B cell (primary cell): Measurements from ENCODE around the gene MEGF11. TPM values are rescaled to one million over a fixed set of nuclear protein-coding genes. Genes with fewer than 3 reads are reported as not detected.

Experiments used
- ATAC-seq: fragments of 200-7000 bp; cut with Tn5 transposase; one replicate; pipeline ENCODE4 v1.10.0; 2021; ENCODE audit warnings: low read depth, mild to moderate bottlenecking, moderate number of reproducible peaks, moderate library complexity
- CTCF ChIA-PET: fragments of 350-600 bp; sonication (Branson Sonifier 250); formaldehyde crosslinking; loops from one replicate; lab custom pipeline; 2021; ENCODE audit warnings: antibody characterized with exemption, inconsistent platforms; lab: Charles Lee
- POLR2A ChIA-PET: fragments of 350-600 bp; sonication (Branson Sonifier 250); formaldehyde crosslinking; loops from one replicate; lab custom pipeline; 2021; ENCODE audit warnings: antibody characterized with exemption; lab: Charles Lee
- DNase-seq: peaks from one replicate; pipeline ENCODE4 v3.0.0; 2013
- H2AFZ ChIP-seq: 2 replicates; pipeline ENCODE4 v1.6.1; 2012; ENCODE audit warnings: mild to moderate bottlenecking, low read depth, low read length; ENCODE audit not compliant: insufficient read depth, poor library complexity, severe bottlenecking
- H3K27ac ChIP-seq, 2 donors: 1 replicate in 1 of 2; 2 replicates in 1 of 2; pipeline ENCODE4 v1.5.1; 2012 to 2013; ENCODE audit warnings: low read length in 2 of 2, mild to moderate bottlenecking in 2 of 2, moderate library complexity in 1 of 2
- H3K27me3 ChIP-seq, 4 experiments: fragments of 200-600 bp in 1 of 4; sonication (generic) in 1 of 4; replicated peaks in 1 of 4; 1 replicate in 2 of 4; 2 replicates in 2 of 4; pipeline versions ENCODE4 v1.6.1 to v1.7.0; 2013 to 2016; ENCODE audit warnings: low read length in 3 of 4, mild to moderate bottlenecking in 2 of 4, mixed read lengths in 1 of 4, moderate library complexity in 1 of 4; ENCODE audit not compliant: insufficient read depth in 4 of 4, control insufficient read depth in 3 of 4; ENCODE audit errors: control extremely low read depth in 1 of 4
- H3K36me3 ChIP-seq, 2 experiments: replicated peaks in 1 of 2; 1 replicate in 1 of 2; 2 replicates in 1 of 2; pipeline versions ENCODE4 v1.6.1 to v1.7.1; 2013; ENCODE audit warnings: low read length in 1 of 2; ENCODE audit not compliant: insufficient read depth in 2 of 2, control insufficient read depth in 1 of 2; ENCODE audit errors: control extremely low read depth in 1 of 2, extremely low read depth in 1 of 2
- H3K4me1 ChIP-seq, 2 donors: fragments of 200-600 bp in 1 of 2; sonication (generic) in 1 of 2; 1 replicate in 1 of 2; 2 replicates in 1 of 2; pipeline versions ENCODE4 v1.5.1 to v1.6.1; 2013 to 2017; ENCODE audit warnings: low read length in 2 of 2; ENCODE audit not compliant: control insufficient read depth in 2 of 2, insufficient read depth in 2 of 2
- H3K4me2 ChIP-seq: replicated peaks from 2 replicates; pipeline ENCODE3; 2012; ENCODE audit warnings: mild to moderate bottlenecking, low read depth, low read length; ENCODE audit not compliant: poor library complexity, severe bottlenecking
- H3K4me3 ChIP-seq, 5 experiments: fragments of 200-600 bp in 1 of 5; sonication (generic) in 1 of 5; 1 replicate in 3 of 5; 2 replicates in 2 of 5; pipeline versions ENCODE4 v1.5.1 to v1.7.0; 2011 to 2016; ENCODE audit warnings: low read length in 4 of 5, mild to moderate bottlenecking in 4 of 5, low read depth in 2 of 5, control low read depth in 1 of 5, moderate library complexity in 1 of 5; ENCODE audit not compliant: insufficient read depth in 1 of 5; ENCODE audit errors: control extremely low read depth in 1 of 5, extremely low read depth in 1 of 5
- H3K79me2 ChIP-seq: fragments of 200-600 bp; sonication (generic); one replicate; pipeline ENCODE4 v1.6.0; 2016; ENCODE audit warnings: low read length; ENCODE audit not compliant: control insufficient read depth, insufficient read depth
- H3K9ac ChIP-seq: fragments of 200-600 bp; sonication (generic); 2 replicates; pipeline ENCODE4 v1.6.1; 2017; ENCODE audit warnings: mild to moderate bottlenecking, low read length, moderate library complexity
- H3K9me3 ChIP-seq, 3 donors: one replicate each; pipeline versions ENCODE4 v1.6.1 to v1.7.1; 2013; ENCODE audit warnings: low read length in 2 of 3; ENCODE audit not compliant: control insufficient read depth in 2 of 3, insufficient read depth in 1 of 3; ENCODE audit errors: control extremely low read depth in 1 of 3
- H4K20me1 ChIP-seq: 2 replicates; pipeline ENCODE4 v1.6.0; 2012; ENCODE audit warnings: mild to moderate bottlenecking, low read length; ENCODE audit not compliant: insufficient read depth, control insufficient read depth, poor library complexity, severe bottlenecking
- H3K27ac Mint-ChIP-seq: one replicate; pipeline ENCODE4 v1.8.0; 2021; ENCODE audit warnings: mixed read lengths
- H3K27me3 Mint-ChIP-seq: one replicate; pipeline ENCODE4 v1.8.0; 2021; ENCODE audit warnings: mixed read lengths
- H3K4me1 Mint-ChIP-seq: one replicate; pipeline ENCODE4 v1.8.0; 2021; ENCODE audit warnings: mixed read lengths
- H3K4me3 Mint-ChIP-seq: one replicate; pipeline ENCODE4 v1.8.0; 2021; ENCODE audit warnings: mixed read lengths
- H3K9me3 Mint-ChIP-seq: one replicate; pipeline ENCODE4 v1.8.0; 2022; ENCODE audit warnings: mixed read lengths; ENCODE audit not compliant: insufficient read depth
- EZH2 ChIP-seq: IDR thresholded peaks from 2 replicates; pipeline ENCODE4 v1.6.1; 2012; ENCODE audit warnings: borderline replicate concordance, low read depth, mild to moderate bottlenecking, moderate library complexity, low read length; ENCODE audit not compliant: insufficient read depth, poor library complexity, severe bottlenecking
- WGBS: methylation state at CpG from one replicate; pipeline ENCODE4 v1.1.5; 2013; ENCODE audit warnings: missing lambda C conversion rate; ENCODE audit not compliant: insufficient coverage; 5-methylcytosine and 5-hydroxymethylcytosine counted together
- intact Hi-C: fragments of 100-400 bp; cut with micrococcal nuclease; formaldehyde crosslinking; loops from one replicate; pipeline ENCODE4 v1.10.0; 2022
- polyA plus RNA-seq: library from polyadenylated mRNA; depleted of rRNA; stranded (reverse); fragments of >200 nt; gene quantifications from 2 replicates; pipeline ENCODE4 v1.2.3, GENCODE V29; 2012
- total RNA-seq, 2 donors: library from RNA; stranded (reverse); fragments of 120-200 nt in 1 of 2; gene quantifications; 1 replicate in 1 of 2; 2 replicates in 1 of 2; pipeline versions ENCODE4 v1.2.3 to v1.2.4, GENCODE V29; 2013 to 2022
- TF ChIP-seq, protein P1 (sequence below): fragments of 200-600 bp; IDR thresholded peaks from one replicate; pipeline ENCODE4 v1.8.0; 2022; ENCODE audit warnings: antibody characterized with exemption, mild to moderate bottlenecking

Gene MEGF11
- total and polyA plus RNA-seq, 2 donors (not counting 1 experiment from before 2014, with no cell fraction given), result 0.04 to 0.34 TPM

DNA sequence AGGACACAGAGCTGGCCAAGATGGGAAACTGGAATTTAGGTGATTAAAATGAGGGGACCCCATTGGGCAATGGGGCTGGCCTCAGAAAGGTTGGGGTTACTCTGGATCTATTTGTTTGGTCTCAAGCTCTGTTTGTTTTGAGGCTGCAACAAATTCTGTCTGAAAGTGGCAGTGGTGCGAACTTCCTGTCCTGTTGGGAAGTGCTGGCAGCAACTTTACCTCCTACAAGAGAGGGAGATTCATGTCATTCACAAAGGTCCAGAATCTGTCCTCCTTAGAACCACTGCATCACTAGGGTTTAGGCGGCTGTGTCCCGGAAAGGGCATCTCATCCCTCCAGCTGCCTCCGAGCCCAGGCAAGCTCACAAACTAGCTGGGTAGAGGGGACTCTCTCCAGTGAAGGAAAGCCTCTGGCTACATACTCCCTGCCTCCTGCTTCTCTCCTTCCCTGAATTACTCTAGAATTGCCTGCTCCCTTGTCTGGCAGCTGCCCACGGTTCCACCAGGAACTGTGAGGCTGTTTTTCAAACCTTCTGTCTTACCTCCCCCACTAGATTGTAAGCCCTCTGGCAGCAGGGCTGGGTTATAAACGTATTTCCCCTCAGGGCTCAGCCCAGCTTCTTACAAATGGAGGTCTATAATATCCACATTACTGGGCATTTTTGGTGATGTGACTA lies 23.6 kb downstream of the MEGF11 start:
- no peak overlapping the region for H3K4me2 ChIP-seq
- H3K4me3 Mint-ChIP-seq, result no peak overlapping the region
- H3K79me2 ChIP-seq, result no peaks in the 10 kb centered on the region
- peaks cover 0 to 4% (median 0%) of the 10 kb centered on the region in 4 experiments for H3K27me3 ChIP-seq
- no peak overlapping the region for H2AFZ ChIP-seq
- no peak overlapping the region for H3K27ac Mint-ChIP-seq
- H3K9me3 Mint-ChIP-seq, result no peaks in the 10 kb centered on the region
- H3K9ac ChIP-seq, result no peak overlapping the region
- intact Hi-C loops, result no loop called here
- DNase-seq (no peak), ATAC-seq (no peak)
- no peaks in the 10 kb centered on the region for H3K4me1 Mint-ChIP-seq
- CTCF ChIA-PET, result no interaction called here
- no peak for TF ChIP-seq EZH2
- TF ChIP-seq, protein P1, sequence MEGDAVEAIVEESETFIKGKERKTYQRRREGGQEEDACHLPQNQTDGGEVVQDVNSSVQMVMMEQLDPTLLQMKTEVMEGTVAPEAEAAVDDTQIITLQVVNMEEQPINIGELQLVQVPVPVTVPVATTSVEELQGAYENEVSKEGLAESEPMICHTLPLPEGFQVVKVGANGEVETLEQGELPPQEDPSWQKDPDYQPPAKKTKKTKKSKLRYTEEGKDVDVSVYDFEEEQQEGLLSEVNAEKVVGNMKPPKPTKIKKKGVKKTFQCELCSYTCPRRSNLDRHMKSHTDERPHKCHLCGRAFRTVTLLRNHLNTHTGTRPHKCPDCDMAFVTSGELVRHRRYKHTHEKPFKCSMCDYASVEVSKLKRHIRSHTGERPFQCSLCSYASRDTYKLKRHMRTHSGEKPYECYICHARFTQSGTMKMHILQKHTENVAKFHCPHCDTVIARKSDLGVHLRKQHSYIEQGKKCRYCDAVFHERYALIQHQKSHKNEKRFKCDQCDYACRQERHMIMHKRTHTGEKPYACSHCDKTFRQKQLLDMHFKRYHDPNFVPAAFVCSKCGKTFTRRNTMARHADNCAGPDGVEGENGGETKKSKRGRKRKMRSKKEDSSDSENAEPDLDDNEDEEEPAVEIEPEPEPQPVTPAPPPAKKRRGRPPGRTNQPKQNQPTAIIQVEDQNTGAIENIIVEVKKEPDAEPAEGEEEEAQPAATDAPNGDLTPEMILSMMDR, result no peak
- H3K27me3 Mint-ChIP-seq, result no peaks in the 10 kb centered on the region
- H3K36me3 ChIP-seq, result no peaks in the 10 kb centered on the region
- no peak overlapping the region for H3K4me3 ChIP-seq
- peaks cover 0 to 5% (median 0%) of the 10 kb centered on the region in 3 donors for H3K9me3 ChIP-seq
- H3K4me1 ChIP-seq, result no peaks in the 10 kb centered on the region
- no peak overlapping the region for H3K27ac ChIP-seq
- 94% methylated on average over 4 of the region's 6 CpGs for WGBS
- POLR2A ChIA-PET, result no interaction called here
- H4K20me1 ChIP-seq, result no peaks in the 10 kb centered on the region
